Measurements from ENCODE around the gene ZNF507. TPM values are rescaled to one million over a fixed set of nuclear protein-coding genes. Genes with fewer than 3 reads are reported as not detected.

ZNF507 gene
- total and polyA plus RNA-seq, 9 of the 15 experiments (the other 6 are each of a cell fraction or from before 2014, with no cell fraction given), result 2.9 to 25.0 (median 10.4) TPM

GRCh38 chr19:32311371-32311770, 34.0 kb upstream of the ZNF507 start:
- intact Hi-C loops (cut with micrococcal nuclease), result no loop called here
- 2% methylated on average over 10 of the region's 10 CpGs for WGBS (ENCODE audit: insufficient coverage, low coverage, missing lambda C conversion rate)
- ATAC-seq, result no peak
- TF ChIP-seq NR4A1 (CRISPR knock-in tag; IDR thresholded peaks at IDR 0.05), result no peak
- no peak for TF ChIP-seq NR4A1 (tag; IDR thresholded peaks at IDR 0.05)
- TF ChIP-seq HIVEP1 (CRISPR knock-in tag; IDR thresholded peaks at IDR 0.05), result no peak
- TF ChIP-seq PYGO2 (tag; IDR thresholded peaks at IDR 0.05), result no peak
- no peak for TF ChIP-seq CSDE1 (IDR thresholded peaks at IDR 0.05)
- TF ChIP-seq SMAD3 (CRISPR knock-in tag; conservative IDR thresholded peaks at IDR 0.05), result no peak
- TF ChIP-seq E2F4 (CRISPR knock-in tag; IDR thresholded peaks at IDR 0.05; ENCODE audit: low read depth), result no peak
- no peak for TF ChIP-seq GTF2B (IDR thresholded peaks at IDR 0.05; ENCODE audit: extremely low read depth, insufficient read length)
- no peak for TF ChIP-seq SIX5 (IDR thresholded peaks at IDR 0.05; ENCODE audit: borderline replicate concordance in 1 of 2, insufficient read depth in 1 of 2, low read depth in 1 of 2, low read length in 2 of 2)
- TF ChIP-seq SNIP1 (IDR thresholded peaks at IDR 0.05; ENCODE audit: low read depth), result no peak
- no peak for TF ChIP-seq MYNN (IDR thresholded peaks at IDR 0.05)
- no peak for TF ChIP-seq MYNN (CRISPR knock-in tag; IDR thresholded peaks at IDR 0.05)
- no peak for TF ChIP-seq ZMIZ1 (IDR thresholded peaks at IDR 0.05; ENCODE audit: low read depth in 2 of 2, low read length in 2 of 2)
- H4K20me1 ChIP-seq (replicated peaks; ENCODE audit: control insufficient read depth, insufficient read depth, low read length), result no peaks in the 10 kb centered on the region
- ChIA-PET CTCF (ENCODE audit: low intra/inter-chr PET ratio) (no interaction called here), POLR2A (no interaction called here)
- no peak overlapping the region for H3K9ac ChIP-seq (ENCODE audit: insufficient read depth in 1 of 2, low read depth in 2 of 2, low read length in 2 of 2)
- peaks cover 0 to 3% of the 10 kb centered on the region in 2 experiments; a peak in 1 of 5 replicates for H3K4me1 ChIP-seq (replicated peaks in 1 of 2; ENCODE audit: control insufficient read depth in 2 of 2, insufficient read depth in 2 of 2, low read length in 2 of 2)
- no peak overlapping the region for H2AFZ ChIP-seq (ENCODE audit: low read depth, low read length)
- H3K9me1 ChIP-seq (ENCODE audit: control insufficient read depth, insufficient read depth, low read length), result no peaks in the 10 kb centered on the region
- no peaks in the 10 kb centered on the region for H3K79me2 ChIP-seq (ENCODE audit: control insufficient read depth, insufficient read depth, low read length)
- no peaks in the 10 kb centered on the region for H3K9me3 ChIP-seq (replicated peaks; ENCODE audit: control insufficient read depth, insufficient read depth, low read depth, low read length)
- H3K27ac ChIP-seq (ENCODE audit: extremely low read depth, low read depth, low read length), result no peak overlapping the region
- H3K27me3 ChIP-seq (ENCODE audit: control insufficient read depth in 2 of 2, insufficient read depth in 2 of 2, low read length in 2 of 2), result peaks cover 33 to 37% of the 10 kb centered on the region in 2 experiments
- in situ Hi-C loops (cut with MboI), result no loop called here
- no peak for FAIRE-seq
- no peak overlapping the region for H3K4me3 ChIP-seq
- H3K4me2 ChIP-seq (ENCODE audit: insufficient read depth, low read length), result no peak overlapping the region
- BruUV-seq (replicated peaks), result no TSS peak
- H3K36me3 ChIP-seq (ENCODE audit: control insufficient read depth, insufficient read depth, low read length), result no peaks in the 10 kb centered on the region
- DNase-seq (ENCODE audit: extremely low read depth in 1 of 4, low spot score in 3 of 4), result no peak
